HG03066 (cell line): Measurements from ENCODE around the gene PLPPR1.

ENCODE experiments used
- ATAC-seq: cut with Tn5 transposase; IDR thresholded peaks from one replicate; pipeline ENCODE4 v1.9.1; 2021; ENCODE audit warnings: low read depth; ENCODE audit not compliant: unreplicated experiment

The PLPPR1 gene

DNA sequence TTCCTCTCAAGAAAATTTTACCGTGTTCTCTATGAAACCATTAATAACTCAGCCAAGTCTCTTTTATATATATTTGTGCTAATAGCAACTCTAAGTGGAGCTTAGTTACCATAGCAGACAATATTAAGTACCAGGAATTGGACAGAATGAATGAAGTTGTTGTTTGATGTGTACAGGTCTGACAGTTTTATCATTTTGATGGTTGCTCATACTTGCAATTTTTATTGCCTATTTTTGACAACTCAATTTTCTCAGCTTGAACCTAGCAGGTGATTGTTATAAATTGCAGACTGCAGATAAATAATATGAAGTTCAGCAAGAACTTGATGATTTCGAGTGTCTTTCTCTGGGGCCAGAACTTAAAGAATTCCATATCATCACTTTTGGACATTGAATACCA, 163.2 kb downstream of the PLPPR1 start:
- no peak for ATAC-seq

DNA sequence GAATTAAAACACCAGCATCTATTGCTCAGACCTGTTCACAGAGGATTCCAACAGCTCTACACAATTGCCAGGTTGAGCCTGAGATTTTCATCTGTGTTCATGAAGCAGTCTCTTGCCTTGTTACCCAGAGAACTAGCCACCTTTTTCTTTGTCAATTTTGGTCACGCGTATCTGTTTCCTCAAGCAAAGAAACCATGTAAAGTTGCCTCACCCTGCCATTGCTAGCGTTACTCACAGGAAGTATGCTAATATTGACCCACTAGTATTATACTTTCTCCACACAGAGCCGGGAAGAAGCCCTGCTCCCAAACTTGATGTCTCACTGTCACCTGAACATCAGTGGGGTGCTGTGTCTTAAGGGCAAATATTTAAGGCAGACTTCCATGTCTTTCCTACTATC, 168.5 kb downstream of the PLPPR1 start:
- ATAC-seq = no peak

- no peak for ATAC-seq
Observed at GRCh38 chr9:101200852-101201251, 172.3 kb downstream of the PLPPR1 start.

- no peak for ATAC-seq
Observed at GRCh38 chr9:101201630-101202029, 173.1 kb downstream of the PLPPR1 start.

DNA sequence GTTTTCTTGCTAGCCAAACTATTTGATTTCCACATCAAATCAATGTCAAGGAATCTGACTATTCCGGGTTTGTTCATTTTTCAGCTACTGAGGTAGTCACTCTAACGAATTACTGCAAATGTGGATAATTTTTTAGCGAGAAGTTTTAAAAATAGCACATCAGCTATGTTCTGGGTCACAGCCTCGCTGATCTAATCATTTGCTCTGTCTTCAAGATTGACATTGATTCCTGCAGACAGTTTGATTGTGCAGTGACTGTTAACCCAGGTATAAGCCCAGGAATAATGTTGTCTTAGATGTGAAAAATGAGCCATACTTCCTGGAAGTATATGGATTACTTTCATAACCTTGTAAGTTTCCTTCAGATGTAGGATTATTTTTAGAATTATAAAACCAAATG, 181.1 kb downstream of the PLPPR1 start:
- no peak for ATAC-seq

DNA sequence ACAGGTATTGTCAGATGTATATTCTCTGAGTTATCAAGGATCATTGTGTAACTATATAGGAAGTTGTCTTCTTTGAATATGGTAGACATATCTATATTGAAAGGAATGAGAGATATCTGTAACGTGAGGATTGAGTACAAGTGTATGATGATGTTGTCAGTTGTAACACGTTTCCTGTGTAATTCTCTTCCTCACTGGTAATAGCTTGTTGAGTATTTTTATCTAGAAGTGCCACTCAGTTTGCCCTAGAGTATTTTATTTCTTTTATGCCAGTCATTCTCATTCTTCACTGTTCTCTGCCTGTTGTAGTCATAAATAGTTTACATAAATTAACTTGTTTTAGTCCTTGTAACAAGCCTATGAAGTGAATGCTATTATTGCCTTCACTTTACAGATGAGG, 184.1 kb downstream of the PLPPR1 start:
- ATAC-seq = no peak

DNA sequence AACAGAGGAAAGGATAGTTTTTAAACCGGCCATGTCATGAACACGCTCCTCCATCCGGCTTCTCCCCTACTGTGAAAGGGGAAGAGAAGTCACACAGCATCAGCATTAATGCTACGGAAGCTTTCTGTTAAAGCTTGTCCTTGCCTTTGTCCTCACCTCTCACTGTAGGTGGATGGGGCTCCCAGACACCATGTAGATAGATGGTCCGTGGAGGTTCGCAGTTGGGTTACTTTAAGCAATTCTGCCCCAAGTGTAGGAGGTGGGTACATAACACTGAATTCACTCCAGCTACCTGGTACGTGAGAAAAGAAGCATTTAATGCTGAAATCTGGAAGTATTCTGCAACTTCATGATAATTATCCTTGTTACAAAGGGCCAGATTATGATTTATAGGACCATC, 190.5 kb downstream of the PLPPR1 start:
- no peak for ATAC-seq

- no peak for ATAC-seq
Observed at GRCh38 chr9:101220341-101220740, 191.8 kb downstream of the PLPPR1 start.

DNA sequence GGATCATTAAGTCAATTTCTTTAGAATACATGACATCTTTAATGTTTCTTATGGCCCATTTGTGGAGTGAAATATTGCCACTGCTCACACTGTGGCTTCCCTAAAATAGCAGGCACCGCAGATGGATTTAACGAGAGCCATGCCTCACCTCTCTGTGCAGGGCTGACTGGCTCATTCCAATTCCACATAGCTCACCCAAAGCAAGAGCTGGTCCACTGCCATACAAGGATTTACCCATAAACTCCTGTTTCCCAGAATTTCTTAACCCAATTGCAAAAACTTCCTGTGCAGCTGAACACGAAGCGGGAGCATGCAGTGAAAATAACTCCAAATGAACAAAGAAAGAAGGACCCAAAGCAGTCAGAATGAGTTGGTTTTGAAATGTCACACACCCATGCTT, 196.7 kb downstream of the PLPPR1 start:
- ATAC-seq = no peak

GRCh38 chr9:101226161-101226560, 197.6 kb downstream of the PLPPR1 start:
- ATAC-seq = no peak

GRCh38 chr9:101226803-101227202, 198.3 kb downstream of the PLPPR1 start:
- no peak for ATAC-seq

GRCh38 chr9:101229606-101230005, 201.1 kb downstream of the PLPPR1 start:
- ATAC-seq = no peak

GRCh38 chr9:101232405-101232977, 204.0 kb downstream of the PLPPR1 start:
- ATAC-seq = no peak

DNA sequence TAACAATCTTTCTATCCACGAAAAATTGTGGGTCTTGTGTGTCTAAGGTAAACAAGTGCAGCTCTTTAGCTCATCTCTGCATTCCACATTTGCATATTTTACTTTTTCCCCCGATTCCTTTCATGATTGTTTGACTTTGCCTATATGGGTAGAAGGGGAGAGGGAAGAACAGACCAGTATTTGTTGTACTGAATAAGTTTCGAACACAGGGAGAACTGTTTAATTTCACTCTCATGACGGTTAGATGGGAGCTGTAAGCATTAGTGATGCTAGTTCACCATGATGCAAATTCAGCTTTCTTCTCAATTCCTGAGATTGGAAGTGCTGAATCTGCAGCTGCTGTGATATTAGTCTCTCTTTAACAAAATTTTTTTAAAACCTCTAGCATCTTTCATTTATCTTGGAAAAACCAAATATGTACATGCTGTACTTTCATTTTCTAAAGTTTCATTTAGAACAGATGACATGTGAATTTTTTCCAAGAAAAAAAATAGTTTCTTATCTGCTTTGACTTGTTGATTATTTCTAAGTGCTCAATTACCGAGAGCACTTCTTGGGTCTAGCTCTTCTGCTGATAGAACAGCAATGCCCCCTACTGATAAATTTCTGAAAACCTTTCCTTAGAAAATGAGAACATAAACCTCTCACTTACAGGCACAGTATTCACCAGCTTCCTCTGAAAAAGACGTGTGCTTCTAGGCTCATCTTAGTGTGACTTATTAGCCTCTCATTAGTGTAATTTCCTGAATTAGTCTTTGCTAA, 206.8 kb downstream of the PLPPR1 start:
- no peak for ATAC-seq

DNA sequence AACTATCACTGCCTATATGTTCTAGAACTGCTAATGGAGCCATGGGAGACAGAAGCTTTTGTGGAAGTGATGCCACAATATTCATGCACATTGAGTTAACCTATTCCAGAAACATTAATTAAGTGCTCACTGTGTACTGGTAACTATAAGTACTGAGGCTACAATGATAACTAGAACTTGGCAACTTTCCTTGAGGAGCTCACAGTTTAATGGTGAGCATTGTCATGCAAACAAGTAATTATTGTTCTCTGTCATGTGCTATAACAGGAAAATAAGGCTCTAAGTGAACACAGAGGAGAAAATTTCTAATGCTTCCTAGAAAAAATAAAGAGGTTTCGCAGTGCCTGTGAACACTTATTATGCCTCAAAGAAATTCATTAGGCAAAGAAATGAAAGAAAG, 214.1 kb downstream of the PLPPR1 start:
- ATAC-seq = no peak

DNA sequence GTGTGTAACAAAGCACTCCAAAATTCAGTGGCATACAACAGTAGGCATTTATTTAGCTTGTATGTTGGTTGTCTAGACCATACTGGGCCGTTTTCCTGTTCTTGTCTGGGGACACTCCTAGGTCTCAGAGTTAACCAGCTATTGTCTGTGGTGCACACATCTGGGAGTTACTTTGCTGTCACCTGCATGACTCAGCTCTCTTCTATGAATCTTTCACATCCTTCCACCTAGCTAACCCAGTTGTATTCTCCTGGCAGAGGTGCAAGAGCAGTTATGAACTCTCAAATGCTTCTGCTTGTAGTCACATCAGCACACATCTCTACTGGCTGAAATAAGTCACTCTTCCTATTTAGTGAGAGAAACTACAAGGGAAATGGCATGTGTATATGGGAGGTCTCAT, 218.2 kb downstream of the PLPPR1 start:
- ATAC-seq = no peak

- no peak for ATAC-seq
Observed at GRCh38 chr9:101247297-101247696, 218.8 kb downstream of the PLPPR1 start.

DNA sequence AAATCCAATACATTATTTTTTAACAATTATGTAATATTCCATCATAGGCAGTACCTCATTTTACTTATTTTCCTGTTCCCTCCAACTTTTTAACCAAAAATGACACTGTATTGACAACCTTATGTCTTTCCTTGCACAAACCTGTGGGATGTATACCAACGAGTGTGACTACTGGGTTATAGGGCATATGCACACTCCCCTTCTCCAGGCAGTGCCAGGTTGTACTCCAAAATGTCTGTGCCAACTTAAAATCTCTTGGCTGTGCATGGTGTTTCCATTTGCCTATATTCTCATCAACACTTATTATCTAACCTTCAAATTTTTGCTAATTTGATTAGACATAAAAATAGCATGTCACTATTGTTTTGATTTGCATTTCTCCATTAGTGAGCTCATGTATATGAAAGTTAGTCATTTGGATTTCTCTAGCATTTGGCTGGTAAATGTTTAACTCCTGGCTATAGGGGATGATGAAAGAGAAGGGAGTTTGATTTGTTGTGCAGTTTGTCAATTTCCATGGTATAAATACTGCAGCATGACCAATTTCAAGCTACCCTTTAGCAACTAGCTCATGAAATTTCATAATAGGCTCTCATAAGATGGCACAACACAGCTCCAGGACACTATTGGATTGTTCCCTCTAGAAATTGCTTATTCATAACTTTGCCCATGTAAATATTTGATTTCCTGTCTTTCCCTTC, 226.4 kb downstream of the PLPPR1 start:
- ATAC-seq = no peak

DNA sequence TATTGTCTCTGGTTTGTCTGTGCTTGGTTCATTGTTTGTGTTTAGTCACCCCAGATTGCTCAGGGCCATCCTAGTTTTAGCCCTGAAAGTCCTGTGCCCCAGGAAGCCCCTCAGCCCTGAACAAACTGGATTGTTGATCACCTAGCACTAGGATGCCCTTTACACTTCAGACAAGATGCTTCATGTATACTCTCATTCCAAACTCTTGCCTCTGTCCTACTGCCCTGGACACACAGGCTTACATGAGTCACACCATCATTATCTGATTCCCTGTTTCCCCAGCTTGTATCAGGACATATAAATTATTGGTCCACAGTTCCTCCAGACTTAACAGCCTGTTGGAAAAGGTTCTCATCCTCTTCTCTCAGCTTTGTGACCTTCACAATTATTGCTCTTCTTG, 236.2 kb downstream of the PLPPR1 start:
- ATAC-seq = no peak

GRCh38 chr9:101265261-101265660, 236.7 kb downstream of the PLPPR1 start:
- no peak for ATAC-seq

GRCh38 chr9:101268426-101268825, 239.9 kb downstream of the PLPPR1 start:
- ATAC-seq = no peak
